HG03095 (cell line): ENCODE measurements around the gene SLC30A5.

ENCODE experiments used
- ATAC-seq: cut with Tn5 transposase; IDR thresholded peaks from one replicate; pipeline ENCODE4 v1.9.1; 2021; ENCODE audit warnings: moderate library complexity; ENCODE audit not compliant: unreplicated experiment

Gene SLC30A5

DNA sequence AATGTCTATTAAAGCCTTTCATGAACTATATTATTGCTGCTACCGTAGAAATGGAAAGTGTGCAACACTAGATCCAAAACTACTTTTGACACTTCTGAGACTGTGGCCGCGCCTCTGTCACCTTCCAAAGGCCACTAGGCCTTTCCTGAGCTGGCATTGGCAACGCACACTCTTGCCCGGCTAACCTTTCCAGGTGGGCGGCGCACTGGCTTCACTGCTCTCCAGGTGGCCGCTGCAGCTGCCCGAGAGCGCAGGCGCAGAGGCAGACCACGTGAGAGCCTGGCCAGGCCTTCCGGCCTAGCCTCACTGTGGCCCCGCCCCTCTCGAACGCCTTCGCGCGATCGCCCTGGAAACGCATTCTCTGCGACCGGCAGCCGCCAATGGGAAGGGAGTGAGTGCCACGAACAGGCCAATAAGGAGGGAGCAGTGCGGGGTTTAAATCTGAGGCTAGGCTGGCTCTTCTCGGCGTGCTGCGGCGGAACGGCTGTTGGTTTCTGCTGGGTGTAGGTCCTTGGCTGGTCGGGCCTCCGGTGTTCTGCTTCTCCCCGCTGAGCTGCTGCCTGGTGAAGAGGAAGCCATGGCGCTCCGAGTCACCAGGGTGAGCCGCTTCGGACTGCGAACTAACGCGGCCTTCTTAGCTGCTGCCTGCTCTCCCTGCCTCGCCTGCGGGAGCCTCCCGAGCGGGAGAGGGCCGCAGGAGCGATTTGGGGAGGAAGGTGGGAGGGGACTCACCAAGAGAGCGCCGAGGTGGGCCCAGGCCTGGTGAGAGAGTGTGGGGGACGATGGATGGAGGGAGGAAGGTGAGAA, 73.1 kb downstream of the SLC30A5 start, which contains the start of gene CCNB1:
CCNB1 (plus strand) TSS at position 465 of the 807 bp plus-strand sequence; CDS start at position 578, 113 bp downstream.
- peak; percentile 99 for ATAC-seq

DNA sequence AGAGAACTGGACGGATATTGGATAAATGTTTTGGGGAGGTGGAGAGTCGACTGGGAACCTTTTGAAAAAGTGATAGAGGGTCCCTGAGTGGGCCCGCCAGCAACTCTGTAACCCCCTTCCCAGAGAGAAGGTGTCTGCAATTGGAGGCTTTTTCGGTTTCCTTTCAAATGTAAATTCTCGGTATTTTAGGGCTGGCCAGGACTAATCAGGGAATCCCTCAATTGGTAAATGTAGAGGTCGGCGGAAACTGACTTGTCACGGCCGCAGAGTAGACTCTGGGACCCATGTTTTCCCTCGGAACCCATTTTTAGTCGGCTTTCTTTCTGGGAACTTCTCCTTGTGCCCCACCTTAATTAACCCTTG, 73.7 kb downstream of the SLC30A5 start:
- ATAC-seq, result no peak

DNA sequence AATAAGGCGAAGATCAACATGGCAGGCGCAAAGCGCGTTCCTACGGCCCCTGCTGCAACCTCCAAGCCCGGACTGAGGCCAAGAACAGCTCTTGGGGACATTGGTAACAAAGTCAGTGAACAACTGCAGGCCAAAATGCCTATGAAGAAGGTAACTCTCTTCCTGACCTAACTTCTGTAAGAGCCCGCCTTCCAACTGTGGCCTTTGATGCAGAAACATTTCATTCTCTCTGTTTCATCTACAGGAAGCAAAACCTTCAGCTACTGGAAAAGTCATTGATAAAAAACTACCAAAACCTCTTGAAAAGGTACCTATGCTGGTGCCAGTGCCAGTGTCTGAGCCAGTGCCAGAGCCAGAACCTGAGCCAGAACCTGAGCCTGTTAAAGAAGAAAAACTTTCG, 74.1 kb downstream of the SLC30A5 start:
- ATAC-seq, result no peak

DNA sequence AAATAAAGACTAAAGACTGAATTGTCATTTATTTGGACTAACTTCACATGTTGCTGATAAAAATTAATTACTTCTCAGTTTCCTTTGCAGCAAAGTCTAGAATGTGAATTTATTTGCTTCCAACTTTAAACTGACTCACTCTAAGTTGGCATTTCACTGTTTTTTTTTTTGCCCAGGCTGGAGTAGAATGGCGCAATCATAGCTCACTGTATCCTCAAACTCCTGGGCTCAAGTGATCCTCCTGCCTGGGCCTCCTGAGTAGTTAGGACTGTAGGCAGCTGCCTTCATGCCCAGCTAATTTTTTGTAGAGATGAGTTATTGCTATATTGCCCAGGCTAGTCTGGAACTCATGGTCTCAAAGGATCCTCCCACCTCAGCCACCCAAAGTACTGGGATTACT, 76.7 kb downstream of the SLC30A5 start:
- no peak for ATAC-seq

DNA sequence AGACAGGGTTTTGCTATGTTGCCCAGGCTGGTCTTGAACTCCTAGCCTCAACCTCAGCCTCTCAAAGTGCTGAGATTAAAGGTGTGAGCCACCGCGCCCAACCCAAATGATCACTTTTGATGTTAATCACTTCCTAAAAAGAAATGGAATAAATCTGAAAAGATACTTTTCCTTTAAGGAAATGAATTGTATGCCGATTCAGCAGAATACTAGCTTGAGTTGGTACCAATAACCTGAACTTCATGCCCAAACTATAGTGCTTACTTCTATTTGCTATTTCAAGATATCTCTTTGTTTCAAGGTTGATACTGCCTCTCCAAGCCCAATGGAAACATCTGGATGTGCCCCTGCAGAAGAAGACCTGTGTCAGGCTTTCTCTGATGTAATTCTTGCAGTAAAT, 77.2 kb downstream of the SLC30A5 start:
- no peak for ATAC-seq
